AG09319 (cell line): Measurements from ENCODE around the gene SLC37A1.

Source experiments
- DNase-seq: peaks from one replicate; pipeline ENCODE4 v3.0.0-alpha.2; 2010; ENCODE audit warnings: low read depth; ENCODE audit errors: extremely low read depth
- CTCF ChIP-seq: IDR thresholded peaks from 2 replicates; pipeline ENCODE4 v1.5.1; 2011; ENCODE audit warnings: low read depth, mild to moderate bottlenecking, inconsistent platforms, low read length, moderate library complexity

SLC37A1 gene

GRCh38 chr21:42513151-42513984 lies at the start of gene SLC37A1:
Gene SLC37A1 (plus strand): TSS chr21:42513852. CDS start chr21:42518455, 4,603 bp downstream.
- no peak for DNase-seq
- no peak for TF ChIP-seq CTCF

GRCh38 chr21:42463861-42464515 lies 49.7 kb upstream of the SLC37A1 start:
- DNase-seq, result no peak
- TF ChIP-seq CTCF, result no peak

- no peak for TF ChIP-seq CTCF
These were observed 48.4 kb upstream of the SLC37A1 start for GRCh38 chr21:42465008-42465802.

GRCh38 chr21:42465803-42466127 lies 47.9 kb upstream of the SLC37A1 start:
- no peak for TF ChIP-seq CTCF
- no peak for DNase-seq

More at GRCh38 chr21:42465008-42465802, 48.4 kb upstream of the SLC37A1 start:
- DNase-seq, result no peak

GRCh38 chr21:42466700-42467099 lies 47.0 kb upstream of the SLC37A1 start:
- DNase-seq, result no peak
- TF ChIP-seq CTCF, result no peak

GRCh38 chr21:42467140-42467983 lies 46.3 kb upstream of the SLC37A1 start:
- DNase-seq, result no peak
- no peak; the same call in none of the 2 replicates for TF ChIP-seq CTCF
